Measurements from ENCODE around the gene TRUB2.

Gene TRUB2

DNA sequence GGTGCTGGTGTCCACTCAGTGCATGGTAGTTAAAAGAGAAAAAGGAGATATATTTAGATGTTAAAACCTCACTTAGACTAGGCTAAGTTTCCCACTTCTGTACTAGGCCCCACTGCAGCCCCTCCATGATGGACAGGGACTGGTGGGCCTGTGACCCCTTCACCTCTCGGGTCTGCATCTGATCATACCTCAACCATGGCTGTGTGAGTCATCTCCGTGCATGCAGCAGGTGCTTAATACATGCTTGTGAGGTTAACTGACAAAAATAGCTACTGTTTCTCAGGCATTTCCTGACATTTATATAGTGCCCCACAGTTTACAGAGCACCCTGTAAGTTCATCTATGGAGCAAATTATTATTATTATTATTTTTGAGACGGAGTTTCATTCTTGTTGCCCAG lies 40.5 kb upstream of the TRUB2 start:
- Histone ChIP-seq H3K4me3 (no peak overlapping the region), H3K27ac (peak overlapping the region in 1 of 2 donors; percentile 65)
- DNase-seq (ENCODE audit: low spot score): no peak
- TF ChIP-seq, protein P1, sequence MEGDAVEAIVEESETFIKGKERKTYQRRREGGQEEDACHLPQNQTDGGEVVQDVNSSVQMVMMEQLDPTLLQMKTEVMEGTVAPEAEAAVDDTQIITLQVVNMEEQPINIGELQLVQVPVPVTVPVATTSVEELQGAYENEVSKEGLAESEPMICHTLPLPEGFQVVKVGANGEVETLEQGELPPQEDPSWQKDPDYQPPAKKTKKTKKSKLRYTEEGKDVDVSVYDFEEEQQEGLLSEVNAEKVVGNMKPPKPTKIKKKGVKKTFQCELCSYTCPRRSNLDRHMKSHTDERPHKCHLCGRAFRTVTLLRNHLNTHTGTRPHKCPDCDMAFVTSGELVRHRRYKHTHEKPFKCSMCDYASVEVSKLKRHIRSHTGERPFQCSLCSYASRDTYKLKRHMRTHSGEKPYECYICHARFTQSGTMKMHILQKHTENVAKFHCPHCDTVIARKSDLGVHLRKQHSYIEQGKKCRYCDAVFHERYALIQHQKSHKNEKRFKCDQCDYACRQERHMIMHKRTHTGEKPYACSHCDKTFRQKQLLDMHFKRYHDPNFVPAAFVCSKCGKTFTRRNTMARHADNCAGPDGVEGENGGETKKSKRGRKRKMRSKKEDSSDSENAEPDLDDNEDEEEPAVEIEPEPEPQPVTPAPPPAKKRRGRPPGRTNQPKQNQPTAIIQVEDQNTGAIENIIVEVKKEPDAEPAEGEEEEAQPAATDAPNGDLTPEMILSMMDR (IDR thresholded peaks at IDR 0.05): no peak

DNA sequence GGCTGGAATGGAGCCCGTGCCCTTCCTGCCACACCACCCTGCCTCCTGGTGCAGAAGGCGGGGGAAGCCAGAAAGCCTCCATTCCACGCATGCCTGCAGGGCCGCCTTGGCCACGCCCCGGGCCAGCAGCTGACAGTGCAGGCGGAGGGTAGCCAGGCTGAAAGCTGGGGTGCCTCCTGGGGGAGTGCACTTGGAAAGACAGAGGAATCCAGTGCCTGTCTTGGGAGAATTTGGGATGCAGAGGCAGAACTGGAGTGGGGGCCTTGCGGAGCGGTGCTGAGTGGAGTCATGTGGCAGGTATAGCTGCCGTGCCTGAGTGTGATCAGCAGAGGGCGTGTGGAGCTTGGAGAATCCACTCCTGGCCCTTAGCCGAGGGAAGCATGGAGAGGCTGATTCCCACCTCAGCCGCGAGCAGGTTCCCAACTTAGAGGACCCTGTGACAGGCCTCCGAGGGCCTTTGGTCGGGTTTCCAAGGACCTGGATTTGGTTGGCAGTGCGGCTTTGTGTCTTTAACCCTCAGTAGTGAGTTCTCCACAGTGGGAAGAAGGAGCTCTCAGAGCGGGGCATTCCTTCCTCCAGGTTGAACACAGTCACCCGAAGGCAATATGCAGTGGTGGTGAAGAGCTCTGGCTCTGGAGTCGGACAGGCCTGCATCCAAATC lies 39.9 kb upstream of the TRUB2 start:
- peak overlapping the region; percentile 69 for H3K4me3 ChIP-seq
- DNase-seq (ENCODE audit: low spot score): peak; percentile 91
- H3K27ac ChIP-seq: peak overlapping the region; percentile 28 to 65
- TF ChIP-seq, protein P1 (IDR thresholded peaks at IDR 0.05): peak; percentile 72

DNA sequence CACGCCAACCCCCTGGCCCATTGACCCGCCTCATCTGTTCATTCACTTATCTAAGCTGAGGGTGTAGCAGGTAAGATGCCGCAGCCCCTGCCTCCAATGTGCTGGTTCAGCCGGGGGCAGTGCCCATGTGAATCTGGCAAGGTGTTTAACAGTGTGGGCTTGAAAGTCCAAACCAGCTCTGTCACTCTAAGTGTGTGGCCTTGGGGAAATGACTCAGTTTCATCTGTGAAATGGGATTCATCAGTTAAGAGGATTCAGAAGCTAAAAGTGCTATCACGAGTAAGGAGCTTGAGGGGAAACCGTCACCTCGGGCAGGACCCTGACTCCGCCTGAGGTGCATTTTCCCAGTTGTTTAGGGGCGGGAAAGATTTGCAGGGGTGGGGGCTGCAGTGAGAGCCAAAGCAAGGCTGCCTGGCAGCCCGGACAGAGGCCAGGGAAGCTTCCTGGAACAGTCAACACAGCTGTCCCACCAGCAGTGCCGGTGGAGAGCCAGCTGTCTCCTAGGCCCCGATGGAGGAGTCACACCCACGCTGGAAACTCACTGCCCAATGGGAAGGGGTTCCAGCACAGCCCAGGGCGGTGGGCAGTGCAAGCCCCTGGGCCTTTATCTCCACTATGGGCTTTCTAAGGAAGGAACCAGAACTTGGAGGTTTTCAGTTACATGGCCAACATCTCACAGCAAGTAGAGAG lies 39.2 kb upstream of the TRUB2 start:
- Histone ChIP-seq H3K27ac (peak overlapping the region; percentile 28 to 65), H3K4me3 (peak overlapping the region; percentile 69)
- no peak for DNase-seq (ENCODE audit: low spot score)
- TF ChIP-seq, protein P1 (IDR thresholded peaks at IDR 0.05): no peak

DNA sequence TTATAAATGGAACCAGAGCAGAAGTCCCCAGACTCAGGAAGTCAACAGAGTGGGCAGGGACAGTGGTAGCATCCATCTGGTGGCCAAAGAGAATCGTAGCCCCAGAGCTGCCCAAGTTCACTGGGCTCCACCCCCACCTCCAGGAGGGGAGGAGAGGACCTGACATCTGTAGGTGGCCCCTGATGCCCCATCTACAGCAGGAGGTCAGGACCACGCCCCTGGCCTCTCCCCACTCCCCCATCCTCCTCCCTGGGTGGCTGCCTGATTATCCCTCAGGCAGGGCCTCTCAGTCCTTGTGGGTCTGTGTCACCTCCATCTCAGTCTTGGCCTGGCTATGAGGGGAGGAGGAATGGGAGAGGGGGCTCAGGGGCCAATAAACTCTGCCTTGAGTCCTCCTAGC lies 38.6 kb upstream of the TRUB2 start:
- no peak for DNase-seq (ENCODE audit: low spot score)
- TF ChIP-seq, protein P1 (IDR thresholded peaks at IDR 0.05): no peak
- no peak overlapping the region for H3K4me3 ChIP-seq
- peak overlapping the region in 1 of 2 donors; percentile 65 for H3K27ac ChIP-seq

DNA sequence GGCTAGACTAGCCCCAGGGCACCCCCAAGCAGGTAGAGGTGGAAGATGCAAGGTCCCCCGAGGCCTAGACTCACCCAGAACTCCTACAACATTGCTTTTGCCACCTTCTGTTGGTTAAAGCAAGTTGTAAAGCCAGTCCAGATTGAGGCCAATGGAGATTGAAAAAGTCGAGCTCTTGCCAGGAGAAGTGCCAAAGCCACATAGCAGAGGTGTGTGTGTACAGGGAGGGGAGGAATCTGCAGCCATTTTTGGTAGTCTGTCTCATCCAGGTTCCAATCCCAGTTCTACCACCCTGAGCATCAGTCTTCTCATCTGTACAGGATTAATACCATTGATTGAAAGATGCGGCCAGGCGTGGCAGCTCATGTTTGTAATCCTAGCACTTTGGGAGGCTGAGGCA lies 36.6 kb upstream of the TRUB2 start:
- DNase-seq (ENCODE audit: low spot score): no peak
- Histone ChIP-seq H3K27ac (no peak overlapping the region), H3K4me3 (no peak overlapping the region)
- TF ChIP-seq, protein P1 (IDR thresholded peaks at IDR 0.05): no peak

DNA sequence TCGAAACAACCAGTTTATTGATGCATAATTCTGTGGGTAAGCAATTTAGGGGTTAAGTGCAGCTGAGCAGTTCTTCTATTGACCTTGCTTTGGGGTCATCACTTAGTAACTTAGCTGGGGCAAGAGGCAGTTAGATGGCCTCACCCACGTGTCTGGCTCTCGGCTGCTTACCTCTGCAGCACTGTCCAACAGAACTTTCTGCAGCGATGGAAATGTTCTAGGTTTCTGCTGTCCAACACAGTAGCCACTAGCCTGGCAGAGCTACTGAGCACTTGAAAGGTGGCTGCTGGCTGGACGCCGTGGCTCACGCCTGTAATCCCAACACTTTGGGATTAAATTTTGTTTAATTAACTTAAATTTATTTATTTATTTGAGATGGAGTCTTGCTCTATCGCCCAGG lies 35.8 kb upstream of the TRUB2 start:
- DNase-seq (ENCODE audit: low spot score): no peak
- no peak overlapping the region for H3K4me3 ChIP-seq
- TF ChIP-seq, protein P1 (IDR thresholded peaks at IDR 0.05): no peak
- no peak overlapping the region for H3K27ac ChIP-seq

DNA sequence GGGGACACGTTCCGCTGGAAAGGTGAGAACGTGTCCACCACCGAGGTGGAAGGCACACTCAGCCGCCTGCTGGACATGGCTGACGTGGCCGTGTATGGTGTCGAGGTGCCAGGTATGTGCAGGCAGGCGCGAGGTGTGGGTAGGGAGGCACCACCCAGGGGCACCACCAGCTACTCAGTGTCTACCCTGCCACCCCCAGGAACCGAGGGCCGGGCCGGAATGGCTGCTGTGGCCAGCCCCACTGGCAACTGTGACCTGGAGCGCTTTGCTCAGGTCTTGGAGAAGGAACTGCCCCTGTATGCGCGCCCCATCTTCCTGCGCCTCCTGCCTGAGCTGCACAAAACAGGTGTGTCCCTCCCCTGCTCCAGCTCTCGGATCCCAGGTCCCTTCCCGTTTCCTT lies 33.2 kb upstream of the TRUB2 start:
- Histone ChIP-seq H3K27ac (no peak overlapping the region), H3K4me3 (no peak overlapping the region)
- DNase-seq (ENCODE audit: low spot score): no peak
- TF ChIP-seq, protein P1 (IDR thresholded peaks at IDR 0.05): no peak

Measured in coronary artery (tissue), 2 donors.